RWPE2 (cell line): Measurements from ENCODE around the gene SLC33A1.
"Not testable (repeated sequence)": the region's sequence is repeated elsewhere in the genome, so short reads cannot be mapped to it uniquely, and the experiment has no call there.

Experiments
- ATAC-seq: fragments of 200-7000 bp; cut with Tn5 transposase; 3 replicates; pipeline ENCODE4 v1.9.1; 2021; ENCODE audit warnings: low read depth
- DNase-seq: peaks from one replicate; pipeline ENCODE4 v3.0.0-alpha.2; 2020; ENCODE audit warnings: low spot score
- H3K27ac ChIP-seq: fragments of 450-650 bp; 2 replicates; pipeline ENCODE4 v1.5.1; 2017; ENCODE audit warnings: mild to moderate bottlenecking; ENCODE audit not compliant: poor library complexity, severe bottlenecking
- H3K27me3 ChIP-seq: fragments of 250-450 bp; sonication (Bioruptor Pico); 2 replicates; pipeline ENCODE4 v1.5.1; 2021; ENCODE audit warnings: mild to moderate bottlenecking, moderate library complexity; ENCODE audit not compliant: insufficient read depth, poor library complexity, severe bottlenecking
- H3K36me3 ChIP-seq: fragments of 250-450 bp; sonication (Bioruptor Pico); 2 replicates; pipeline ENCODE4 v1.5.1; 2020; ENCODE audit warnings: low read depth, mild to moderate bottlenecking, moderate library complexity
- H3K4me1 ChIP-seq: fragments of 250-450 bp; sonication (Bioruptor Pico); 2 replicates; pipeline ENCODE4 v1.5.1; 2021; ENCODE audit warnings: mild to moderate bottlenecking, moderate library complexity; ENCODE audit not compliant: insufficient read depth, poor library complexity, severe bottlenecking
- H3K4me3 ChIP-seq: fragments of 250-450 bp; sonication (Bioruptor Pico); 2 replicates; pipeline ENCODE4 v1.5.1; 2021; ENCODE audit warnings: mild to moderate bottlenecking, moderate library complexity; ENCODE audit not compliant: severe bottlenecking
- H3K9me3 ChIP-seq: fragments of 250-450 bp; sonication (Bioruptor Pico); 2 replicates; pipeline ENCODE4 v1.5.1; 2021; ENCODE audit warnings: mild to moderate bottlenecking, moderate library complexity; ENCODE audit not compliant: severe bottlenecking
- TF ChIP-seq, protein P1 (sequence below): fragments of 450-650 bp; IDR thresholded peaks from one replicate; pipeline ENCODE4 v1.5.1; 2017; ENCODE audit warnings: mild to moderate bottlenecking, moderate library complexity; ENCODE audit not compliant: poor library complexity, severe bottlenecking

SLC33A1 gene

GRCh38 chr3:155889952-155890351, 35.7 kb upstream of the SLC33A1 start:
- TF ChIP-seq, protein P1, sequence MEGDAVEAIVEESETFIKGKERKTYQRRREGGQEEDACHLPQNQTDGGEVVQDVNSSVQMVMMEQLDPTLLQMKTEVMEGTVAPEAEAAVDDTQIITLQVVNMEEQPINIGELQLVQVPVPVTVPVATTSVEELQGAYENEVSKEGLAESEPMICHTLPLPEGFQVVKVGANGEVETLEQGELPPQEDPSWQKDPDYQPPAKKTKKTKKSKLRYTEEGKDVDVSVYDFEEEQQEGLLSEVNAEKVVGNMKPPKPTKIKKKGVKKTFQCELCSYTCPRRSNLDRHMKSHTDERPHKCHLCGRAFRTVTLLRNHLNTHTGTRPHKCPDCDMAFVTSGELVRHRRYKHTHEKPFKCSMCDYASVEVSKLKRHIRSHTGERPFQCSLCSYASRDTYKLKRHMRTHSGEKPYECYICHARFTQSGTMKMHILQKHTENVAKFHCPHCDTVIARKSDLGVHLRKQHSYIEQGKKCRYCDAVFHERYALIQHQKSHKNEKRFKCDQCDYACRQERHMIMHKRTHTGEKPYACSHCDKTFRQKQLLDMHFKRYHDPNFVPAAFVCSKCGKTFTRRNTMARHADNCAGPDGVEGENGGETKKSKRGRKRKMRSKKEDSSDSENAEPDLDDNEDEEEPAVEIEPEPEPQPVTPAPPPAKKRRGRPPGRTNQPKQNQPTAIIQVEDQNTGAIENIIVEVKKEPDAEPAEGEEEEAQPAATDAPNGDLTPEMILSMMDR, result no peak
- H3K4me3 ChIP-seq, result no peak overlapping the region
- ATAC-seq (no peak), DNase-seq (no peak)
- no peaks in the 10 kb centered on the region for H3K9me3 ChIP-seq
- no peaks in the 10 kb centered on the region for H3K4me1 ChIP-seq
- H3K36me3 ChIP-seq, result peaks cover 32% of the 10 kb centered on the region
- no peaks in the 10 kb centered on the region for H3K27me3 ChIP-seq
- H3K27ac ChIP-seq, result no peak overlapping the region

DNA sequence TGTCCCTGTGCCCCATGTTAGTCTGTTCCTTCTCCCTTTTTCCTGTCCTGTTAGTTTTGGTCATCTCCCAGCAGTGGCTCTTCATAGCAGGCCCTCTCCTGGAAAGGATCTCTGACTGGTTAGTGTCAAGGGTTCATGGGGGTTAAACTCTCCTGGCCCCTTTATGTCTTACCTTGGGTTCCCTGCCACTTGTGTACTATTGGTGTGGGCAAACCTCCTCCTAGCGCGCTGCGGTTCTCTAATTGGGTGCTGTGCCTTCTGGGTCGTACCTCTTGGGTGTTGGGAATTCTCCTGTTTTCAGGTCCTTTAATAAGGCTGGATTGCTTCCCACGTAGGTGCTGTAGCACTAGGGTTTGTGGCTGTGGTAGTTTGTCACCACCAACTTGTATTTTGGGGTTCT, 35.0 kb upstream of the SLC33A1 start:
- no peaks in the 10 kb centered on the region for H3K4me1 ChIP-seq
- ATAC-seq (no peak), DNase-seq (no peak)
- no peak overlapping the region for H3K4me3 ChIP-seq
- no peaks in the 10 kb centered on the region for H3K9me3 ChIP-seq
- H3K27ac ChIP-seq, result no peak overlapping the region
- peaks cover 24% of the 10 kb centered on the region for H3K36me3 ChIP-seq
- no peaks in the 10 kb centered on the region for H3K27me3 ChIP-seq
- TF ChIP-seq, protein P1, result no peak

DNA sequence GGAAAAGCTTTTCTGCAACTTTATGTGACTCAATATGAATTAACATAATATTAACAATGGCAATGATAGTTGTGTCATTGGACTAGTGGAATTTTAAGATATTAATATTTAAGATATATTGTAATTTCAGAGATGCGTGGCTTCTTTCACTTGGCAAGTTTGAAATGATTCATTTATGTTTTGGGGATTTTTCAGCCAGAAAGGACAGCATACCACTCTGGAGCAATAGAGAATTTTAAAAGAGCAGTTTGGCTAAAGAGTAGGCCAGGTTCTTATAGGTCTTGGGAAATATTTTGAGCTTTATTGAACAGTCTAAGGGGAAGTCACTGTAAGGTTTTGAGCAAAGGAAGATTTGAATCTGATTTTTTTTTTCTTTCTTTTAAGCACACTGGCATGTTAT, 32.7 kb upstream of the SLC33A1 start:
- ATAC-seq (no peak), DNase-seq (no peak)
- TF ChIP-seq, protein P1, result no peak
- Histone ChIP-seq H3K27ac (no peak overlapping the region), H3K4me1 (peaks cover 4% of the 10 kb centered on the region), H3K9me3 (no peaks in the 10 kb centered on the region), H3K36me3 (peaks cover 6% of the 10 kb centered on the region; the same call in 1 of the 2 replicates), H3K27me3 (no peaks in the 10 kb centered on the region), H3K4me3 (no peak overlapping the region)

DNA sequence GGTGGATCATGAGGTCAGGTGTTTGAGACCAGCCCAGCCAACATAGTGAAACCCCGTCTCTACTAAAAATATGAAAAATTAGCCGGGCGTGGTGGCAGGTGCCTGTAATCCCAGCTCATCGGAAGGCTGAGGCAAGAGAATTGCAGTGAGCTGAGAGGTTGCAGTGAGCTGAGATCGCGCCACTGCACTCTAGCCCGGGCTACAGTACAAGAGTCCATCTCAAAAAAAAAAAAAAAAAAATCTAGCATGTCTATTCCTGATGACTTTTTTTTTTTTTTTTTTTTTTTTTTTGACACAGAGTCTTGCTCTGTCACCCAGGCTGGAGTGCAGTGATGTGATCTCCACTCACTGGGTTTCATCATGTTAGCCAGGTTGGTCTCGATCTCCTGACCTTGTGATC, 32.1 kb upstream of the SLC33A1 start:
- H3K9me3 ChIP-seq, DNase-seq, H3K4me3 ChIP-seq, H3K36me3 ChIP-seq, H3K27ac ChIP-seq, H3K4me1 ChIP-seq, ATAC-seq, H3K27me3 ChIP-seq: not testable (repeated sequence)

DNA sequence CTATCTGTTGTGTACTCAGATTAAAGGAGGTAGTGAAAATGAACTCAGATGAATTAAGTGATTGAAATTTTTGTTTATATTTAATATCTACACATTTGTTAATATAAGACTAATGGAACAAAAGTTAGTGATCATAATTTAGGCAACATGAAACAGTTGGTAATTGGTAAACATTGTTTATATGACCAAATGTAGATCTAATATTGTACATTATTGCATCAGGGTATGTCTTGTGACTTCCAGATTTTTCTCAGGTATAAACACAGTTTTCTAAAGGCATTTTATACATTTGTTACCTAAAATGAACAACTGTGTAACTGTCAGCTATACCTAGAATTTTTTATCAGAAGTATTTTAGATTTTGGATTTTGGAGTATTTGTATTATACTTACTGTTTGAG, 31.1 kb upstream of the SLC33A1 start:
- Histone ChIP-seq H3K27me3 (no peaks in the 10 kb centered on the region), H3K27ac (no peak overlapping the region), H3K4me3 (no peak overlapping the region), H3K4me1 (peaks cover 4% of the 10 kb centered on the region), H3K36me3 (no peaks in the 10 kb centered on the region), H3K9me3 (no peaks in the 10 kb centered on the region)
- ATAC-seq (no peak), DNase-seq (no peak)
- TF ChIP-seq, protein P1, result no peak
